Measurements from ENCODE around the gene CACNA1E. TPM values are rescaled to one million over a fixed set of nuclear protein-coding genes. Genes with fewer than 3 reads are reported as not detected.

CACNA1E gene
- total and polyA plus RNA-seq, 2 of the 13 experiments (the other 11 are each of a cell fraction or from before 2014, with no cell fraction given) = not detected

- TF ChIP-seq FOXK2 (IDR thresholded peaks at IDR 0.05) = no peak
- TF ChIP-seq EHMT2 (IDR thresholded peaks at IDR 0.05; ENCODE audit: borderline replicate concordance, low read depth, low read length) = no peak
- TF ChIP-seq RBFOX2 (IDR thresholded peaks at IDR 0.05; ENCODE audit: low read depth, low read length) = no peak
- no peak for TF ChIP-seq ZNF280D (CRISPR knock-in tag; IDR thresholded peaks at IDR 0.05)
- TF ChIP-seq ZNF878 (CRISPR knock-in tag; IDR thresholded peaks at IDR 0.05) = no peak
- TF ChIP-seq ZNF251 (CRISPR knock-in tag; IDR thresholded peaks at IDR 0.05) = no peak
- TF ChIP-seq ZNF75D (CRISPR knock-in tag; IDR thresholded peaks at IDR 0.05; ENCODE audit: borderline replicate concordance) = no peak
- no peak for TF ChIP-seq CBFB (CRISPR knock-in tag; IDR thresholded peaks at IDR 0.05)
These were observed 26.8 kb upstream of the CACNA1E start (continued) for GRCh38 chr1:181456551-181456950.

- 0% methylated on average over 2 of the region's 2 CpGs for WGBS (ENCODE audit: low lambda C conversion rate)
- TF ChIP-seq ZNF234 (CRISPR knock-in tag; conservative IDR thresholded peaks at IDR 0.05) = no peak
- TF ChIP-seq MAZ (IDR thresholded peaks at IDR 0.05; ENCODE audit: borderline replicate concordance, low read depth, low read length) = no peak
- TF ChIP-seq MAZ (CRISPR knock-in tag; IDR thresholded peaks at IDR 0.05; ENCODE audit: low read depth) = no peak
- TF ChIP-seq ZNF451 (CRISPR knock-in tag; IDR thresholded peaks at IDR 0.05) = no peak
- TF ChIP-seq CEBPG (CRISPR knock-in tag; IDR thresholded peaks at IDR 0.05) = no peak
- TF ChIP-seq KDM3A (CRISPR knock-in tag; IDR thresholded peaks at IDR 0.05; ENCODE audit: low read depth) = no peak
- TF ChIP-seq ZNF678 (CRISPR knock-in tag; IDR thresholded peaks at IDR 0.05) = no peak
- no peak for TF ChIP-seq MYNN (CRISPR knock-in tag; IDR thresholded peaks at IDR 0.05; ENCODE audit: low read depth)
- TF ChIP-seq ZNF558 (CRISPR knock-in tag; IDR thresholded peaks at IDR 0.05; ENCODE audit: borderline replicate concordance) = no peak
- no peaks in the 10 kb centered on the region for H3K79me2 ChIP-seq (ENCODE audit: insufficient read depth, low read length)
- DNase-seq (ENCODE audit: low spot score) (no peak), ATAC-seq (no peak), FAIRE-seq (no peak)
- ChIA-PET POLR2A (no interaction called here), CTCF (ENCODE audit: low intra/inter-chr PET ratio, low total read pairs) (no interaction called here)
- H3K36me3 ChIP-seq (replicated peaks in 1 of 2; ENCODE audit: control insufficient read depth in 1 of 2, insufficient read depth in 2 of 2, low read length in 2 of 2) = no peaks in the 10 kb centered on the region
- H3K9me3 ChIP-seq (ENCODE audit: low read length) = no peaks in the 10 kb centered on the region
- no peaks in the 10 kb centered on the region for H3K4me1 ChIP-seq (ENCODE audit: insufficient read depth, low read length)
- H3K27ac ChIP-seq (ENCODE audit: extremely low read length, insufficient read depth, low read length) = no peak overlapping the region
- no TSS peak for BruUV-seq (replicated peaks)
- H3K4me3 ChIP-seq (replicated peaks in 1 of 3; ENCODE audit: insufficient read depth in 1 of 3, low read depth in 2 of 3, low read length in 3 of 3) = no peak overlapping the region
- no peak overlapping the region for H2AFZ ChIP-seq (ENCODE audit: low read length)
- in situ Hi-C loops (cut with HindIII; ENCODE audit: extremely low pct_ligation_motif_present, low pct_unique_long_range_greater_than_20kb) (no loop called here), intact Hi-C loops (cut with micrococcal nuclease; ENCODE audit: unreplicated experiment) (no loop called here)
- H3K4me2 ChIP-seq (ENCODE audit: low read depth, low read length) = no peak overlapping the region
- no peak overlapping the region for H3K9ac ChIP-seq (ENCODE audit: insufficient read depth, low read depth, low read length)
- H3K27me3 ChIP-seq (ENCODE audit: control insufficient read depth in 1 of 2, insufficient read depth in 2 of 2, low read length in 2 of 2) = no peaks in the 10 kb centered on the region
- no peaks in the 10 kb centered on the region for H4K20me1 ChIP-seq (ENCODE audit: insufficient read depth, low read length)
These were observed 24.9 kb upstream of the CACNA1E start for GRCh38 chr1:181458419-181458818.

Measured in HepG2 (cell line).